Cardiac muscle cell (in vitro differentiated cells and primary cell): ENCODE data around the gene HCRT. TPM values are rescaled to one million over a fixed set of nuclear protein-coding genes. Genes with fewer than 3 reads are reported as not detected.

Experiments used
- DNase-seq, 2 donors: peaks; one replicate each; pipeline versions ENCODE4 v3.0.0 to v3.0.0-alpha.2; 2010 to 2017; ENCODE audit warnings: low read depth in 1 of 2, low spot score in 1 of 2
- H3K27ac ChIP-seq: fragments of 200-600 bp; sonication (generic); 2 replicates; pipeline ENCODE4 v1.5.1; 2016
- H3K27me3 ChIP-seq: fragments of 200-600 bp; sonication (generic); 2 replicates; pipeline ENCODE4 v1.6.0; 2016; ENCODE audit warnings: control low read depth
- H3K36me3 ChIP-seq: fragments of 200-600 bp; sonication (generic); 2 replicates; pipeline ENCODE4 v1.5.1; 2016; ENCODE audit warnings: control low read depth
- H3K4me1 ChIP-seq: fragments of 200-600 bp; sonication (generic); 2 replicates; pipeline ENCODE4 v1.8.1; 2017; ENCODE audit warnings: low read depth, mild to moderate bottlenecking, mixed run types
- H3K4me3 ChIP-seq: fragments of 200-600 bp; sonication (generic); 2 replicates; pipeline ENCODE4 v1.5.1; 2016; ENCODE audit warnings: mild to moderate bottlenecking
- H3K9me3 ChIP-seq: fragments of 200-600 bp; sonication (generic); 2 replicates; pipeline ENCODE4 v1.5.1; 2017; ENCODE audit warnings: low read depth, mild to moderate bottlenecking, control low read depth
- CTCF ChIP-seq: IDR thresholded peaks from 2 replicates; pipeline ENCODE4 v1.5.1; 2012; ENCODE audit warnings: low read depth, mild to moderate bottlenecking, low read length
- polyA plus RNA-seq: library from polyadenylated mRNA; unstranded; fragments of >200 nt; fragmentation: Nextera tagmentation; extraction: Ambion mirVana; gene quantifications from 2 replicates; pipeline ENCODE4 v1.2.1, GENCODE V29; 2016
- total RNA-seq: library from RNA; depleted of rRNA; stranded (reverse); fragments of >200 nt; gene quantifications from 2 replicates; pipeline ENCODE4 v1.2.3, GENCODE V29; 2016

HCRT gene
- total and polyA plus RNA-seq, 2 experiments from 2014 or later, result 1.3 TPM; not detected in 1

GRCh38 chr17:42163113-42163512 lies 22.1 kb downstream of the HCRT start:
- no peak overlapping the region for H3K4me3 ChIP-seq
- H3K27me3 ChIP-seq, result no peaks in the 10 kb centered on the region
- DNase-seq, result no peak
- H3K27ac ChIP-seq, result no peak overlapping the region
- H3K4me1 ChIP-seq, result peaks cover 4% of the 10 kb centered on the region
- H3K9me3 ChIP-seq, result no peaks in the 10 kb centered on the region
- H3K36me3 ChIP-seq, result no peaks in the 10 kb centered on the region
- peak; percentile 51 for TF ChIP-seq CTCF

GRCh38 chr17:42160531-42160910 lies 24.7 kb downstream of the HCRT start:
- DNase-seq, result no peak
- Histone ChIP-seq H3K36me3 (no peaks in the 10 kb centered on the region), H3K27me3 (no peaks in the 10 kb centered on the region), H3K4me3 (no peak overlapping the region), H3K4me1 (peaks cover 4% of the 10 kb centered on the region), H3K27ac (no peak overlapping the region), H3K9me3 (no peaks in the 10 kb centered on the region)
- TF ChIP-seq CTCF, result no peak

DNA sequence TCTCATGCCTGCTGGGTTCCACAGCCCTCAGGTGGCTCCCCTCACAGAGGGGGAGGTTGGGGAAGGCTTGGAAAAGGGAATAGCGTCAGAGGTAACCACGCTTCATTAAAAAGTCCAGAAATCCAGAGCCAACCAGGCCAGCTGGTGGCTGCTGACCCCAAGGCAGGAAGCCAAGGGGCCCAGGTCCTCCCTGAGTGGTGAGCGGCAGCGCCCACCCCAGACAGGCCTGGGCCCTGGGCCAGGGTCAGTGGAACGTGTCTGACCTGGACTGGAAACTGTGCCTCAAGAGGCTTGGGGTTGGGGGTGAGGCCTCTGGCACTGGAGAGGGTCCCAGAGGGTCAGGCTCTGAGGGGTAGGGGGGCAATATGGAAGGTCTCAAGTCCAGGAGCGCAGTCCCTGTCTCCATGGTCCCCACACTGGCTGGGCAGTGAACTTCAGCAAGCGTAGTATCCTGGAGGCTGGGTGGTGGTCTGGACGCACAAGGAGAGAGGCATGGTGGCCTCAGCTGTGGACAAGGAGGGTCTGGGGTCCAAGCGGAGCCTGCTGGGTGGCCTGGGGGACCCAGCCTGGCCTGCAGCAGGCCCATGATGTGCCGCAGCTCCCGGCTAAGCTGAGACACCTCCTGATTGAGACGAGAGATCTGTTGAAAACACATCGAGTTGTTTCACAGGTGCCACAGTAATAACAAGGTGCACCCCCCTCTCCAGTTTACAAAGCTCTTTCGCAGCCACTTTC lies 25.3 kb downstream of the HCRT start:
- Histone ChIP-seq H3K36me3 (no peaks in the 10 kb centered on the region), H3K4me1 (peaks cover 4% of the 10 kb centered on the region), H3K9me3 (no peaks in the 10 kb centered on the region), H3K27ac (no peak overlapping the region), H3K4me3 (no peak overlapping the region), H3K27me3 (no peaks in the 10 kb centered on the region)
- DNase-seq, result no peak
- TF ChIP-seq CTCF, result no peak

- TF ChIP-seq CTCF, result no peak
- DNase-seq, result no peak
Observed at GRCh38 chr17:42155614-42156045, 29.6 kb downstream of the HCRT start.

GRCh38 chr17:42153919-42154742 lies 31.1 kb downstream of the HCRT start:
- Histone ChIP-seq H3K27ac (peak overlapping the region; percentile 66), H3K9me3 (no peaks in the 10 kb centered on the region), H3K36me3 (no peaks in the 10 kb centered on the region), H3K27me3 (no peaks in the 10 kb centered on the region), H3K4me3 (peak overlapping the region; percentile 92), H3K4me1 (peaks cover 9% of the 10 kb centered on the region)
- DNase-seq, result peak in 1 of 2 donors; percentile 41
- TF ChIP-seq CTCF, result no peak

More at GRCh38 chr17:42155614-42156045, 29.6 kb downstream of the HCRT start:
- H3K9me3 ChIP-seq, result no peaks in the 10 kb centered on the region
- H3K27ac ChIP-seq, result no peak overlapping the region
- no peaks in the 10 kb centered on the region for H3K27me3 ChIP-seq
- H3K4me1 ChIP-seq, result peaks cover 9% of the 10 kb centered on the region
- peak overlapping the region; percentile 28 for H3K4me3 ChIP-seq
- no peaks in the 10 kb centered on the region for H3K36me3 ChIP-seq
